Lower leg skin (tissue), 3 donors: ENCODE data around the gene PDE1C.

ENCODE experiments used
- POLR2A ChIP-seq, 2 donors: fragments of 450-650 bp; IDR thresholded peaks; one replicate each; pipeline ENCODE4 v1.6.1; 2016 to 2017; ENCODE audit warnings: antibody characterized with exemption in 2 of 2, mild to moderate bottlenecking in 1 of 2, moderate library complexity in 1 of 2
- TF ChIP-seq, protein P1 (sequence below), 3 donors: fragments of 450-650 bp; IDR thresholded peaks; one replicate each; pipeline ENCODE4 v1.5.1; 2016; ENCODE audit warnings: antibody characterized with exemption in 3 of 3, mild to moderate bottlenecking in 3 of 3, moderate library complexity in 2 of 3

DNA sequence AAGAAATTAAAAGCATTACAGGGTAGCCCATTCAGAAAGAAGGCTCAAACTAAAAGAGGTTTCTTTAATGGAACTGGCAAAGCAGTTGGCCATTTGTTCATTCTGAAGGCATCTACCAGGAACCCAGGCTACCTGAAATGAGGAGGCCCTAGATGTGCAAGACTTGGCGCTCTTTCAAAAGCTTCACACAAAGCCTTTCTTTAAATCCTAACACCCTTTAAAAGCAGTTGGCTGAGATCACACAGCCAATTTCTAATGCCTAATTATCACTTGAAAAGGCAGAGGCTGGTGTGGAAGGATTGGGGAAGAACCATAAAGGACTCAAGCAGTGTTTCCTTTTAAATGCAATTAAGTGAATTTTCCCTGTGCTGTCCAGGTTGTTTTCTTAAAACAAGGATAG, 360.0 kb downstream of the PDE1C start:
- TF ChIP-seq, protein P1, sequence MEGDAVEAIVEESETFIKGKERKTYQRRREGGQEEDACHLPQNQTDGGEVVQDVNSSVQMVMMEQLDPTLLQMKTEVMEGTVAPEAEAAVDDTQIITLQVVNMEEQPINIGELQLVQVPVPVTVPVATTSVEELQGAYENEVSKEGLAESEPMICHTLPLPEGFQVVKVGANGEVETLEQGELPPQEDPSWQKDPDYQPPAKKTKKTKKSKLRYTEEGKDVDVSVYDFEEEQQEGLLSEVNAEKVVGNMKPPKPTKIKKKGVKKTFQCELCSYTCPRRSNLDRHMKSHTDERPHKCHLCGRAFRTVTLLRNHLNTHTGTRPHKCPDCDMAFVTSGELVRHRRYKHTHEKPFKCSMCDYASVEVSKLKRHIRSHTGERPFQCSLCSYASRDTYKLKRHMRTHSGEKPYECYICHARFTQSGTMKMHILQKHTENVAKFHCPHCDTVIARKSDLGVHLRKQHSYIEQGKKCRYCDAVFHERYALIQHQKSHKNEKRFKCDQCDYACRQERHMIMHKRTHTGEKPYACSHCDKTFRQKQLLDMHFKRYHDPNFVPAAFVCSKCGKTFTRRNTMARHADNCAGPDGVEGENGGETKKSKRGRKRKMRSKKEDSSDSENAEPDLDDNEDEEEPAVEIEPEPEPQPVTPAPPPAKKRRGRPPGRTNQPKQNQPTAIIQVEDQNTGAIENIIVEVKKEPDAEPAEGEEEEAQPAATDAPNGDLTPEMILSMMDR (IDR thresholded peaks at IDR 0.05) = no peak
- TF ChIP-seq POLR2A (IDR thresholded peaks at IDR 0.05) = no peak
